Measurements from ENCODE around the gene SEC14L1.

SEC14L1 gene

DNA sequence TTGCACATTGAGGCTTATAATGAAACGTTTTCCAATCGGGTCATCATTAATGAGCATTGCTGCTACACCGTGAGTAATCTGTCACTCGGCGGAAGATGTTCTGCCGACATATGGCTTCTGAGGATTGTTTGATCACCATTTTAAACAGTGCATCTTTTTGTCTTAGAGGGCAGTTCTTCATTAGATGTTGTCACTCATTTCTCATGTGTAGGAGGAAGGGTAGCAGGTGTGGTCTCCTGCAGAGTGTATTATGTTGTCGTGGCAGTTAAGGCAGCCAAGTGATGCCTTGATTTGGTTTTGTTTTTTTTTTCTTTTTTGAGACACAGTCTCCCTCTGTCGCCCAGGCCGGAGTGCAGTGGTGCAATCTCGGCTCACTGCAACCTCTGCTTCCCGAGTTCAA is 50.5 kb downstream of the SEC14L1 start:
- DNase-seq (ENCODE audit: low read depth), result no peak

DNA sequence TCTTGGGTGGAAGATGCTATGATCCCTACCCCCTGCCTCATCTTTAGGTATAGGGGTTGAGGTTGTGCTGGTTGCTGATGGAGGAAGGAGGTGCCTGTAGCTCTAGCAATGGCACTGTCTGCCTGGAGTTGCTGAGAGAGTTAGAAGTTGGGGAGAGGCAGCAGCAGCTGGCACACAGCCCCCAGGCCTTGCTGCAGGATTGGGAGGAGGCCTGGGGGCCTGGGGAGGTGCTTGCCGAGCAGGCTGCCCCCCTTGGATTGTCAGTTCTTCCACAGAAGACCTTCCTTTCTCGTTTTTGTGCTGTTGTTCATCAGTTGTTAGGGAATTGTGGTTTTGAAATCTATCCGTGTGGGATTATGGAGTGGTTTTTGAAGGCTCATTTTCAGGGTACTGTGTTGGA is 52.9 kb downstream of the SEC14L1 start:
- DNase-seq (ENCODE audit: low read depth), result no peak

- DNase-seq (ENCODE audit: low read depth), result no peak
Observed at GRCh38 chr17:77194179-77194578, 53.4 kb downstream of the SEC14L1 start.

GRCh38 chr17:77196251-77196650 is 55.5 kb downstream of the SEC14L1 start:
- DNase-seq (ENCODE audit: low read depth), result no peak

GRCh38 chr17:77197115-77197514 is 56.3 kb downstream of the SEC14L1 start:
- DNase-seq (ENCODE audit: low read depth), result no peak

DNA sequence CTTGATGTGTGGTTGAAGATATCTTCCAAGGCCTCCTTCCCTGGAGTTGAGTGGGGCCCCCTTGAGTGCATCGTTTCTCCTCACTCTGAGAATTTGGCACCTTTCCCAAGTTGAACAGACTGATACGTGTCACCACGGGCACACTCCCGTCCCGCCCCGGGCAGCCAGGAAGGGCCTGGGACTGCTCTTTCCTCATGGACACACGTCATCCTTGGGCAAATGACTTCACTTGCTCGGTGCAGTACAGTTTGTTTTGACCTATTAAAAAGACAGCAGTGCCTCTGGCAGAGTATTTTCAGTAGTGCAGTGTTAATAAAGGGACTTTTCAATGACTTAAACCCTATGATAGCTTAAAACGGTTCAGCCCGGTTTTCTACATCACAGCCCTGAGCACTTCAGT is 59.9 kb downstream of the SEC14L1 start:
- no peak for DNase-seq (ENCODE audit: low read depth)

- no peak for DNase-seq (ENCODE audit: low read depth)
Observed at GRCh38 chr17:77203436-77203835, 62.7 kb downstream of the SEC14L1 start.

DNA sequence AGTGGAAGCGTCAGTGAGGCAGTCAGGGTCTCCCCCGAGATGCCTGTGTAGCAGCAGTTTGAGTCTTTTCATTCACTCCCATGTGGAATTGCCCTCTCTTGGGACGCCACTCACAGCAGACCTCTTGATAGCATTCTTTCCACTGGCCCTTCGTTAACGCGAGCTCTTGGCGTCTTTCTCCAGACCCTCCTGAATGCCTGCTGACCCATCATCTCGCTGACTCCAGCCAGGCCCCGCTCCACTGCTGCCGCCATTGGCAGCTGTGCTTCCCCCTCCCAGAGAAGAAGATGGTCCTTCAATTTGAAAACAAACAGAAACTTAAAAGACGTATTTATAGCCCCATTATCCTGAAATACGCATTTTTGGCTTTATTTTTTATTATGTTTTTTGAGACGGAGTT is 63.1 kb downstream of the SEC14L1 start:
- DNase-seq (ENCODE audit: low read depth), result no peak

GRCh38 chr17:77204536-77204935 is 63.8 kb downstream of the SEC14L1 start:
- DNase-seq (ENCODE audit: low read depth), result no peak

DNA sequence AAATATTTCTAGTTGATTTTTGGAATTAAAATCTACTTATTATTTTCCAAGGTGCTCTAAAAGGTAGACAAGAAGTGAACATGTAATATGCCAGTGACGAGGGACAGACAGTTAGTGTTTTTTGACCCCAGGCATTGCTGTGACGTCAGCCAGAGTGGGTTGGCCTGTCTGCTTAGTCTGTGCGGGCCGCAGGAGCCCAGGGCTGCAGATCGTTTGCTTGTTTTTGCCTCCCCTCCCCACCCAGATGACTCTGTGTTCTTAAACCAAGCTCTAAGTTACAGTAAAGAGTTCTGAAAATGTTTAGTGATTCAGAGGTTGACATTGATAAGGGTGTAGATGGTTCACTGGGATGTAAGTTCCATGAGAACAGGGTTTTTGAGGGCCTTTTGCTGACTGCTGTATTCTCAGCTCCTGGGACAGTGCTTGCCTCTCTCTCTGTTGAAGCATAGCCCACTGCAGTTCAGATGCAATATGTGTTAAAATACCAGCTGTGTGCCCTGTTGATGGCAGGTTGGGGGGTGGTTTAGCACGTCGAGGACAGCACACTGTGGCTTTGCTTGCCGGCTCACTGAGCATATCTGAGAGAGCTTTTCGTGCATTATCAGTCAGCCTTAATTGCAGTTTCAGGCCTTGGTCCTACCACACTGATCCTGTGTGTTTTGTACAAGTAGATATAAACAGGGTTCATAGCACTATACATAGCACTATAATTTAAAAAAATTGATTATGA is 64.8 kb downstream of the SEC14L1 start:
- no peak for DNase-seq (ENCODE audit: low read depth)

GRCh38 chr17:77206158-77206956 is 65.6 kb downstream of the SEC14L1 start:
- DNase-seq (ENCODE audit: low read depth), result no peak

- DNase-seq (ENCODE audit: low read depth), result no peak
Observed at GRCh38 chr17:77207689-77208216, 67.0 kb downstream of the SEC14L1 start.

GRCh38 chr17:77208217-77208808 is 67.5 kb downstream of the SEC14L1 start:
- no peak for DNase-seq (ENCODE audit: low read depth)

- no peak for DNase-seq (ENCODE audit: low read depth)
Observed at GRCh38 chr17:77208856-77209255, 68.1 kb downstream of the SEC14L1 start.

- no peak for DNase-seq (ENCODE audit: low read depth)
Observed at GRCh38 chr17:77209330-77209748, 68.6 kb downstream of the SEC14L1 start.

DNA sequence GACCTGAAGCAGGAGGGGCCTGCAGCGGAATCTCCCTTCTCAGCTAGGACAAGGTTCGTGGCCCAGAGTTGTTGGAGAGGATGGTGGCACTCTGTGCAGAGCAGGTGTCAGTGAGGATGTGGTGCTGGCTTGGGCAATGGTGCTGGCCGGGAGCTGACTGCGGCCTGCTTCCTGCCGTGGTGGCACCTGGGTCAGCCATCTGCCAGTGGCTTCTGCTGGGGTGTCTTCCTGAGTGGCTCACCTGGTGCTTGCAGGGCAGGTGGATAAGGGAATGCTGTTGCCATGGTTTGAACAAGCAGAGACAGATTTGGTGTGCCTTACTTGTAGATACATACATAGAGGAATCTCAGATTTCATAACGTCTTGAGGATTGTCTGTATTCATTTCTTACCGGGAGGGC is 69.6 kb downstream of the SEC14L1 start:
- DNase-seq (ENCODE audit: low read depth), result no peak

- no peak for DNase-seq (ENCODE audit: low read depth)
Observed at GRCh38 chr17:77210946-77211541, 70.3 kb downstream of the SEC14L1 start.

DNA sequence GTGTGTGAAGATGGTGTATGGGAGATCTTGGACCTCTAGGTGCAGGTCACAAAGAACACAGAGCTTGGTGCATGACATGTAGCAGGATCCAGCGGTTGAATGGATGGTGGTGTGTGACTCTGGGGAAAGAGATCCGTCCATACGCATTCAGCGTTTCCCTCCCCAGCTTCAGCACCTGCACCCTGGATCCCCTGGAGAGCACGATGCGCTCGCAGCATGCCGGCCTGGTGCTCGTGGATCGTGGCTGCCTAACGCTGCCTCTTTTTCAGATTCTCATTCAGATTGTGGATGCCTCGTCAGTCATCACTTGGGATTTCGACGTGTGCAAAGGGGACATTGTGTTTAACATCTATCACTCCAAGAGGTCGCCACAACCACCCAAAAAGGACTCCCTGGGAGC is 70.9 kb downstream of the SEC14L1 start:
- DNase-seq (ENCODE audit: low read depth), result no peak

DNA sequence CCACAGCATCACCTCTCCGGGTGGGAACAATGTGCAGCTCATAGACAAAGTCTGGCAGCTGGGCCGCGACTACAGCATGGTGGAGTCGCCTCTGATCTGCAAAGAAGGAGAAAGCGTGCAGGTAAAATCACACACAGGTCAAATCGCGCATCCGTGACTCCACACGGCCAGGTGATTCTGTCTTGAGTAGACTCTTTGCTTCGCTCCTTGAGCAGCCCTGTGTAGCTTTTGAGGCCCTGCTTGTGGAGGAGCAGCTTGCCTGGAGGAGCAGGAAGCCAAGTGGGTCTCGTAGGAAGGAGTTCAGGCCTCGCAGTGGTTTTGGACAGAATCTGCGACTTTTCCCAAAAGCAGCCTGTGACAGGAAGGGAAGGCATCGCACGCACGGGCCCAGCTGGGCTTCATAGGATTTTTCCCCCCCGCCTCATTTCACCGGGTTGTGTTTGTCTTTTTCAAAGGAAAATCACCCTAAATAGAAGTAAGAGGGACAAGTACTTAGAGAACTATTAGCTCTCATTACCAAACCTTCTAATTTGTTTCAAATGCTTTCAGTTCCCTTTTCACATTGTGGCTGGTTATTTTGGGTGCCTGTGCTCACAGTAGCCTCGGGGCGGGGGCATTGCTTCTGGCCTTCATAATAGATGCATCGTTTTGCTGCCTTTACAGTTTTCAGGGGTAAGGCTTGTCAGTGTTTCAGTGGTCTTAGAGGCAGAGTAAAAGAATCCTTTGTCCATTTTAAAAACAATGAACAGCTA is 71.5 kb downstream of the SEC14L1 start:
- no peak for DNase-seq (ENCODE audit: low read depth)

DNA sequence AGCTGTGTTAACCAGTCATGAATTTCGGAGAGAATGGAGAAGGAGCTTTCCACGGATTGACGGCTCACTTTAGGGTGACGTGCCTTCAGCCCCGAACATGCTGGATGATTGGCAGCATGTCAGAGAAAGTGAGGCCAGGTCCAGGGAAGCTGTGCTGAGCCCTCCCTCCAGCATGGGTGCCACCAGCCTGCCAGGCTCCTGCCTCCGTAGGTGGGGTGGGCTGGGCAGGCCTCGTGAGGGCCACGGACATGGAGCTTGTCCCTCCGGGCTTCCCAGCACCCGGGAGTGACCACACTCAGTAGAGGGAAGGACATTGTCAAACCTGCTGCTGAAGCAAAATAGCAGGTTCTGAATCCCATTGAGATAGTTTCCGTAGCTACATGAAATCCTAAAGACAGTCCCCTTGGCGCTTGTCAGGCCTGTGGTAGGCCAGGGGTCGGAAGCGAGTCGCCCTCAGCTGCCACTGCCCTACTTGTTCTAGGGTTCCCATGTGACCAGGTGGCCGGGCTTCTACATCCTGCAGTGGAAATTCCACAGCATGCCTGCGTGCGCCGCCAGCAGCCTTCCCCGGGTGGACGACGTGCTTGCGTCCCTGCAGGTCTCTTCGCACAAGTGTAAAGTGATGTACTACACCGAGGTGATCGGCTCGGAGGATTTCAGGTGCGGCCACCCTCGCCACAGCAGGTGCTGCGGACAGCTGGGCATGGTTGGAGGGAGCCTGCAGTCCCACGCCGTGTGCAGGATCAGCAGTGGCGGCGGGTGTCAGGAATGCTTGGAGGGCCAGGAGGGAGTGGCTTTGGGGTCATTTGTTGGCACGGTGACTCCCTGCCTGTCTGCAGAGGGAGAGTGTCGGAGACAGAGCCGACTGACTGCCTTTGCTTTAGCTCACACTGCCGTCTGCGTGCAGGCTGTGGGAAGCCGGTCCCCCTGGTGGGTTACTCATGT is 72.3 kb downstream of the SEC14L1 start:
- no peak for DNase-seq (ENCODE audit: low read depth)

DNA sequence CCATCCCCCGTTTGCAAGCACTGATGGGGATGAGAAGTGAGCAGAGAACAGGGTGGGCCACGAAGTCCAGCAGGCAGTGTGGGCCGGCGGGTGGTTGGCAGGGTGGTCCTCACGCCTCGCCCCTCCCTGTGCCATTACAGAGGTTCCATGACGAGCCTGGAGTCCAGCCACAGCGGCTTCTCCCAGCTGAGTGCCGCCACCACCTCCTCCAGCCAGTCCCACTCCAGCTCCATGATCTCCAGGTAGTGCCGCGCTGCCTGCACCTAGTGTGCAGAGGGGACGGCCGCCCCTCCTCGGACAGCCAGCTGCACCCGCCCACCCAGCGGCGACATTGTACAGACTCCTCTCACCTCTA is 73.0 kb downstream of the SEC14L1 start:
- no peak for DNase-seq (ENCODE audit: low read depth)
